IPS DF 4.7 (cell line): ENCODE data around the gene ATP6V0A4.
"Not testable (repeated sequence)": the region's sequence is repeated elsewhere in the genome, so short reads cannot be mapped to it uniquely, and the experiment has no call there.

Experiments used
- DNase-seq: peaks from one replicate; pipeline ENCODE4 v3.0.0-alpha.2; 2013; ENCODE audit warnings: low spot score; ENCODE audit errors: extremely low read depth

Gene ATP6V0A4

GRCh38 chr7:138804618-138805017, 6.6 kb upstream of the ATP6V0A4 start:
- no peak for DNase-seq

- DNase-seq: no peak
Observed at GRCh38 chr7:138802706-138803105, 4.7 kb upstream of the ATP6V0A4 start.

GRCh38 chr7:138801256-138801655, 3.3 kb upstream of the ATP6V0A4 start:
- no peak for DNase-seq

GRCh38 chr7:138799336-138800000, 1.5 kb upstream of the ATP6V0A4 start:
- no peak for DNase-seq

GRCh38 chr7:138798836-138799235, 840 bp upstream of the ATP6V0A4 start:
- DNase-seq: no peak

- DNase-seq: not testable (repeated sequence)
Observed at GRCh38 chr7:138797046-138797445, 950 bp downstream of the ATP6V0A4 start.

- DNase-seq: no peak
Observed at GRCh38 chr7:138796038-138796615, 1.9 kb downstream of the ATP6V0A4 start.

GRCh38 chr7:138785587-138786437, 12.2 kb downstream of the ATP6V0A4 start:
- no peak for DNase-seq

GRCh38 chr7:138784692-138785091, 13.3 kb downstream of the ATP6V0A4 start:
- no peak for DNase-seq

GRCh38 chr7:138781004-138781403, 17.0 kb downstream of the ATP6V0A4 start:
- DNase-seq: no peak

- no peak for DNase-seq
Observed at GRCh38 chr7:138776166-138776833, 21.7 kb downstream of the ATP6V0A4 start.

- DNase-seq: no peak
Observed at GRCh38 chr7:138773817-138774216, 24.2 kb downstream of the ATP6V0A4 start.

- no peak for DNase-seq
Observed at GRCh38 chr7:138773176-138773575, 24.8 kb downstream of the ATP6V0A4 start.

- DNase-seq: no peak
Observed at GRCh38 chr7:138770904-138771303, 27.1 kb downstream of the ATP6V0A4 start.

GRCh38 chr7:138768241-138768640, 29.8 kb downstream of the ATP6V0A4 start:
- DNase-seq: no peak

- no peak for DNase-seq
Observed at GRCh38 chr7:138756591-138757242, 41.3 kb downstream of the ATP6V0A4 start.

- DNase-seq: no peak
Observed at GRCh38 chr7:138755842-138756590, 42.0 kb downstream of the ATP6V0A4 start.

GRCh38 chr7:138755331-138755747, 42.7 kb downstream of the ATP6V0A4 start:
- no peak for DNase-seq

- DNase-seq: no peak
Observed at GRCh38 chr7:138753610-138754009, 44.4 kb downstream of the ATP6V0A4 start.

GRCh38 chr7:138753150-138753518, 44.9 kb downstream of the ATP6V0A4 start:
- DNase-seq: no peak
